GM21723 (cell line): Measurements from ENCODE around the gene TRABD.
"Not testable (repeated sequence)": the region's sequence is repeated elsewhere in the genome, so short reads cannot be mapped to it uniquely, and the experiment has no call there.

Experiments
- ATAC-seq: cut with Tn5 transposase; IDR thresholded peaks from one replicate; pipeline ENCODE4 v1.9.1; 2021; ENCODE audit warnings: mild to moderate bottlenecking, moderate library complexity; ENCODE audit not compliant: unreplicated experiment

TRABD gene

GRCh38 chr22:50151571-50152537 is 33.9 kb upstream of the TRABD start:
- ATAC-seq = no peak

GRCh38 chr22:50153056-50153755 is 32.5 kb upstream of the TRABD start:
- no peak for ATAC-seq

- ATAC-seq = no peak
These were observed 32.0 kb upstream of the TRABD start for GRCh38 chr22:50153756-50154140.

- no peak for ATAC-seq
These were observed 27.9 kb upstream of the TRABD start for GRCh38 chr22:50157709-50158375.

- ATAC-seq = no peak
These were observed 24.8 kb upstream of the TRABD start for GRCh38 chr22:50160947-50161346.

DNA sequence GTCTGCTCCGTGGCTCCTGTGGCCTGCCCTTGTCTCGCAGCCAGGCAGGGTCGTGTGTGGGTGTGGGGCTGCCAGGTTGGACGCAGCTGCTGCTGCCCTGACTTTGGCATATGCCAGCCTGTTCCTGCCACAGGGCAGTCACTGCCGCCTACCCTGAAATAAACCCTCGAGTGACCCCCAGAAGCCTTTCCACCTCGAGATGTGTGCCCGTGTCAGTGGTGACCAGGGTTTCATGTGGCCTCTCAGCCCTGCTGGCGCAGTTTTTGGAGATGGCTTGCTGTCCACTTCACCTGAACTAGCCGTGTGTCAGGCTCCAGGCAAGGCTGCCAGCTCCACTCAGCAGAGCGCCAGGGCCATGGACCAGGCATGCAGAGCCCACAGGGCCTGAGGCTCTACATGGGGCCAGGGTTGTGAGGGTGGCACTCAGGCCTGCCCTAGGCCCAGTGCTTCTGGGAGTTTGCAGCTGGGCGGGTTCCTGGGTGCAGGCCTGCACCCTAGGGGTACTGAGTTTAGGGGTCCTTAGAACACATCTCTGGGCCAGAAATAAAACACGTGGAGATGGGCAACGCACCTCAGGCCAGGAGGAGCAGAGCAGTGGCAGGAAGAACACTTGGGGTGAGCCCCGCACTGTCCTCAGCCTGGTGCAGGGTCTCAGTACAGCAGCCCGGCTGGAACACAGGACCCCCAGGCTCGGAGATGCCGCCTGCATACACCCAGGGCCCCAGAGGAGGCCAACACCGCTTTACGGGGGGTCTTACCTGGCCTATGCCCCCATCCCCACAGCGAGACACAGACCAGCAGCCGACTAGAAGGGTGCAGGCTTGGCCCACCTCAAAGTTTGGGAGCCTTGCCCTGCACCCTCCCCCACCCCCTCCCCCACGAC is 24.0 kb upstream of the TRABD start:
- ATAC-seq = no peak

DNA sequence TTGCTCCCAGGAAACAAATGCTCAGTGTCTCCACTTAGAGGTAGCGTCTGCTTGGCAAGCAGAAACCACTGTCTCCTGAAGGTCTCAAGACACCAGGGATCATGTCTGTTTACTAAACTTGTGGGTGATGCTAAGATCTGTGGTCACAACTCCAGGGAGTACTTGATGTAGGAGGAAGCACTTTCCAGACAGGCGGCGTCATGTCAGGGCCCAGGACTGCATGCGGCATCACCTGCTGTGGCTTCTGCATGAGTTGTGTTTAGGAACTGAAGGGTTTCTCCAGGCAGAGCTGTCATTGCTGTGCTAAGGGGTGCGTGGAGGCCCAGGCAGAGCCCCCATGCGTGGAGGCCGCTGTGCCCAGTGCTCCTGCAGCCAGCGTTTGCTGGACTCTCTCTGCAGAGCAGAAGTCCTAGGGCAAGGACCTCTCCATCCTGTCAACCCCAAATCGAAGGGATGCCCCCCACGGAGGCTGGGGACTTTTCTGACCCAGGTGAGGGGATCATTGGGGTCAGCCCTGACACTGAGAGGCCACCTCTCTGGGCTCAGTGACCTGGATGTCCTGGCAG is 23.2 kb upstream of the TRABD start:
- ATAC-seq = no peak

DNA sequence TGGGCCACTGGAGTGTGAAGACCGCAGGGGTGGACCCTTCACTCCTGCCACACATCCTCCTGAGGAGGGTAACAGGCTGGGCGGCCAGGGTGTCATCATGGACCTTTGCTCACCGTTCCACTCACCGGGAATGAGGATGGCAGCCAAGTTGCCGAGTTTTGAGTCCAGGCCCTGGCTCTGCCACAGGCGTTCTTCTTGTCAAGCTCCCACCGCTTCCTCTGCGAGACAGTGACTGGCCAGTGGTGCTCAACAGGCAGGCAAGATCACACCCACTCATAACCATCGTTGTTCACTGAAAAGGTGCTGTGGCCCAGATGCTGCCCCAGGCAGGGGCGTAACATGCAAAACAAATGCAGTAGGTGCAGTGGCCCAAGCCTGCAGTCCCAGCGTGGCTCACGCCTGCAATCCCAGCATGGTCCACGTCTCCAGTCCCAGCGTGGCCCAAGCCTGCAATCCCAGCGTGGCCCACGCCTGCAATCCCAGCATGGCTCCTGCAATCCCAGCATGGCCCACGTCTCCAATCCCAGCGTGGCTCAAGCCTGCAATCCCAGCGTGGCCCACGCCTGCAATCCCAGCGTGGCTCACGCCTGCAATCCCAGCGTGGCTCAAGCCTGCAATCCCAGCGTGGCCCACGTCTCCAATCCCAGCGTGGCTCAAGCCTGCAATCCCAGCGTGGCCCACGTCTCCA is 20.1 kb upstream of the TRABD start:
- no peak for ATAC-seq

- no peak for ATAC-seq
These were observed 17.8 kb upstream of the TRABD start for GRCh38 chr22:50167689-50168489.

DNA sequence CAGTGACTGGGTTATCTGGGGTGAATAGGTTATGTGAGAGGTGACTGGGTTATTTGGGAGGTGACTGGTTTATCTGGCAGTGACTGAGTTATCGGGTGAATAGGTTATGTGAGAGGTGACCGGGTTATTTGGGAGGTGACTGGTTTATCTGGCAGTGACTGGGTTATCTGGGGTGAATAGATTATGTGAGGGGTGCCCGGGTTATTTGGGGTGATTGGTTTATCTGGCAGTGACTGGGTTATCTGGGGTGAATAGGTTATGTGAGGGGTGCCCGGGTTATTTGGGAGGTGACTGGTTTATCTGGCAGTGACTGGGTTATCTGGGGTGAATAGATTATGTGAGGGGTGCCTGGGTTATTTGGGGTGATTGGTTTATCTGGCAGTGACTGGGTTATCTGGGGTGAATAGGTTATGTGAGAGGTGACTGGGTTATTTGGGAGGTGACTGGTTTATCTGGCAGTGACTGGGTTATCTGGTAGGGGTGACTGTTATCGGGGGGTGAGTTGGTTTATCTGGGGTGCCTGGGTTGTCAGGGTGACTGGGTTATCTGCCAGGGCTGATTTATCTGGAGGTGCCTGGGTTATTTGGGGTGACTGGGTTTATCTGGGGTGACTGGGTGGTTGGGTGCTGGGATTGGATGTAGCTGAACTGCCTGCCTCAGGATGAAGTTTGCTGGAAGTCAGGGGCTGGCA is 17.1 kb upstream of the TRABD start:
- not testable (repeated sequence) for ATAC-seq

DNA sequence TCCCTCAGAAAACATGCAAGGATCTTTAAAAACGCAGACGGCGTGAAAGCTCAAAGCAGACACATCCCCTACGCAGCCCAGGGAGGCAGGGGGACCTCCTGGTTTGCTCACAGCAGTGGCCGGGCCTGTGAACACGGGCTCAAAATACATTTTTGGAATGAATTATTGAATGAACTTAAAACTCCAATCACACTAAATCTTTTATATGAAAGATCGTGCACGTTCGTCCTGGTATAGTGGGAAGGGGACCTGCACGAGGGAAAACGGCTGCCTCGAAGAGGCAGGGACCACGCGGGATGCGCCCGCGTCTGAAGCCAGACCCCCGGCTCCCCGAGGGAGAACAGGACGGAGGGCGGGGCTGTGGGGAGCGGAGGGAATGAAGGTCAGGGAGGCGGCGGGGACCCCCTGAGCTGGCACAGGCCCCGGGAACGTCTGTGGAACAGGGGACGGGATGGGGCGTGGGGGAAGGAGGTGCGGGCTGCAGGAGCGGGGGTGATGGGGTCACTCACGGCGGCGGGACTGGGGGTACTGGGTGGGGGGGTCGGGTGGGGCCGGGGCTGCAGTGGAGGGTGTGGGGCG is 16.4 kb upstream of the TRABD start:
- ATAC-seq = no peak

- ATAC-seq = no peak
These were observed 15.9 kb upstream of the TRABD start for GRCh38 chr22:50169774-50170341.

DNA sequence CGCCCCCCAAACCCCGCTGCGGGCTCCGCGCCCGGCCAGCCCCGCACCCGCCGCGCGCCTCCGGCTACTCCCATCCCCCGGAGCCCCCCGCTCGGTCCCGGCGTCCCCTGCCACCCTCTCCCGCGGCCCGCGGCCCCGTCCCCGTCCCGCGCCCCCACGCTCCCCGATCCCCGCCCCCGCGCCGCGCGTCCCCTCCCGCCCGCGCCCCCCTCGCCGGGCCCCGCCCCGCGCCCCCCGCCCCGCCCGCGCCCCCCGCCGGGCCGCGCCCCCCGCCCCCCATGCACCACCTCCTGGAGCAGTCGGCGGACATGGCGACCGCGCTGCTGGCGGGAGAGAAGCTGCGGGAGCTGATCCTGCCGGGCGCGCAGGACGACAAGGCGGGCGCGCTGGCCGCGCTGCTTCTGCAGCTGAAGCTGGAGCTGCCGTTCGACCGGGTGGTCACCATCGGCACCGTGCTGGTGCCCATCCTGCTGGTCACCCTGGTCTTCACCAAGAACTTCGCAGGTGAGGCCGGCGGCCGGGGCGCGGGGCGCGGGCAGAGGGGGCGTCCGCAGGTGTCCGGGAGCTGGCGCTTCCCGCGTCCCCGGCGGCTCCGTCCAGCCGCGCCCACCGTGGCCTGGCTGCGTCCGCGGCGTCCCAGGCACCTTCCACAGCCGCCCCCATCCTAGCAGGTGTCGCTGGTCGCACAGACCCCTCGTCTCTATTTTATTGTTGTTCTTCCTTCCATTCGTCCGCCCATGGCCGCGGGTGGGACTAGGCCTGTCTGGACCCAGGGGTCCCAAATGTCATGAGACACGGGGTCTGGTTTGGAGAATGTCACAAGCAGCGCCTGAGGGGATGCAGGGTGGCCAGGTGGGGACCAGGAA is 15.0 kb upstream of the TRABD start, which contains the start of gene PANX2:
Gene PANX2, plus strand, starts transcription at position 279 of the 866 bp plus-strand sequence. Its CDS starts 0 bp downstream, at position 279.
- ATAC-seq = no peak

- no peak for ATAC-seq
These were observed 14.3 kb upstream of the TRABD start for GRCh38 chr22:50171319-50171964.

DNA sequence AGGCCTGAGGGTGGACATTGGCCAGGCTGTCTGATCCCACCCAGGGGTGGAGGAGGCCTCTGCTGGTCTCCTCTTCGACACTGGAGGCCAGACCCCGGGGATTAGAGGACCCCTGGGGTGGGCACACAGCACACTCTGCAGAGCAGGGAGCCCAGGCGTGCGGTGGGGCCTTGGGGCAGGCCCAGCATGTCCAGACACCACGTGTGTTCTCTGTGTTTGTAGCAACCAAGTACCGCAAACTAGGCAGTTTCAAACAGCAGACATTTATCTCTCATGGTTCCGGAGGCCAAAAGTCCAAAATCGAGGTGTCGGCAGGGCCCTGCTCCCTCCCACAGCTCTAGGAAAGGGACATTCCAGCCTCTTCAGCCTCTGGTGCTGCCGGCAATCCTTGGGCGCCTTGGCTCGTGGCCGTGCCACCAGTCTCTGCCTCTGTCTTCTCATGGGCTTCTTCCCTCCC is 13.7 kb upstream of the TRABD start:
- no peak for ATAC-seq
